ENCODE results near the gene JMJD1C. TPM values are rescaled to one million over a fixed set of nuclear protein-coding genes. Genes with fewer than 3 reads are reported as not detected.
"Not testable (repeated sequence)": the region's sequence is repeated elsewhere in the genome, so short reads cannot be mapped to it uniquely, and the experiment has no call there.

JMJD1C gene
- total and polyA plus RNA-seq, 12 donors = 14.4 to 70.4 (median 39.2) TPM

DNA sequence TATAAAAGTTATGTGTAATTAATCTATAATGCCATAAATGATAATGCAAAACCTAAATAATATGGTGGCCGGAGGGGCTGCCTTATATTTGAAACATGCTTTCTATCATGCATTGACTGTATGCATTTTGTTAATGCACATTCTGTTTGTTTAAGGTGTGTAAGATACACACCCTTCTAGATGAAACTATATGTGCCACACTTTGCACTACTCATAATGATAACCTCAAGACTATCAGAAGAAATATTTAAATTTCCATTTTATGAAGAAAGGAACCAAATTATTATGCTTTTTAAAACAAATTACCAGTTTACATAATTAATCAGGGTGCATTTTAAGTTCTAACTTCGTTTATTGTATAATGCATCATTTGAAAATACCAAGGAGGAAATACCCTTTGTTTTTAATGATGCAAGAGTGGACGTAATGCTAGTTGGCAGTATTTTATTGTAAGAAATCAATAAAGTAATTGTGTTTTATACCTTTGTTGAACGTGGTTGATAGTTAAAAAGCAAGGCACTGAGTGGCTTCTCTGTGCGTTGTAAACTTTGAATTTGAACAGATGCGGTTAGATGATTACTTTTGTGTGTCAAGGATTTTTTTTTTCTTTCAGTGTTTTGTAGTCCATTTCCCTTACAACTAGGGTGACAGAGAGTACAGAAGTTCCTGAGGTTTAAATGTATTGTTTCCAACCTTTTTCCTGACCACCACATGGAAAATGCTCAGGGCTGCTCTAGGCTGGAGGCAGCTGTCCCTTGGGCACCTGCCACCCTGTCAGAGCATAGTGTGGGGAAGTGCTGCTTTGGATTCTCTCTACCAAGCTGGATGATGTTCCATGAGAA is 311.0 kb downstream of the JMJD1C start:
- TF ChIP-seq, protein P1, sequence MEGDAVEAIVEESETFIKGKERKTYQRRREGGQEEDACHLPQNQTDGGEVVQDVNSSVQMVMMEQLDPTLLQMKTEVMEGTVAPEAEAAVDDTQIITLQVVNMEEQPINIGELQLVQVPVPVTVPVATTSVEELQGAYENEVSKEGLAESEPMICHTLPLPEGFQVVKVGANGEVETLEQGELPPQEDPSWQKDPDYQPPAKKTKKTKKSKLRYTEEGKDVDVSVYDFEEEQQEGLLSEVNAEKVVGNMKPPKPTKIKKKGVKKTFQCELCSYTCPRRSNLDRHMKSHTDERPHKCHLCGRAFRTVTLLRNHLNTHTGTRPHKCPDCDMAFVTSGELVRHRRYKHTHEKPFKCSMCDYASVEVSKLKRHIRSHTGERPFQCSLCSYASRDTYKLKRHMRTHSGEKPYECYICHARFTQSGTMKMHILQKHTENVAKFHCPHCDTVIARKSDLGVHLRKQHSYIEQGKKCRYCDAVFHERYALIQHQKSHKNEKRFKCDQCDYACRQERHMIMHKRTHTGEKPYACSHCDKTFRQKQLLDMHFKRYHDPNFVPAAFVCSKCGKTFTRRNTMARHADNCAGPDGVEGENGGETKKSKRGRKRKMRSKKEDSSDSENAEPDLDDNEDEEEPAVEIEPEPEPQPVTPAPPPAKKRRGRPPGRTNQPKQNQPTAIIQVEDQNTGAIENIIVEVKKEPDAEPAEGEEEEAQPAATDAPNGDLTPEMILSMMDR (IDR thresholded peaks at IDR 0.05) = no peak
- H3K9me3 ChIP-seq = no peaks in the 10 kb centered on the region
- peak overlapping the region in 1 of 10 donors; percentile 13 for H3K27ac ChIP-seq
- intact Hi-C loops (cut with DNase I) = loop anchor here (5.0 to 10.0 kb wide), 12 partner anchors 60 to 720 kb away; partner anchors contain the start of gene EGR2 (in 6 of the 10)
- H3K27me3 ChIP-seq = no peaks in the 10 kb centered on the region
- no peak for ATAC-seq
- no peak for DNase-seq
- peaks cover 0 to 24% (median 13%) of the 10 kb centered on the region in 9 donors for H3K4me1 ChIP-seq
- 89 to 90% methylated on average over 6 of the region's 6 CpGs for WGBS, 2 donors
- H3K4me3 ChIP-seq = no peak overlapping the region
- H3K36me3 ChIP-seq = peaks cover 0 to 60% (median 20%) of the 10 kb centered on the region in 9 donors

DNA sequence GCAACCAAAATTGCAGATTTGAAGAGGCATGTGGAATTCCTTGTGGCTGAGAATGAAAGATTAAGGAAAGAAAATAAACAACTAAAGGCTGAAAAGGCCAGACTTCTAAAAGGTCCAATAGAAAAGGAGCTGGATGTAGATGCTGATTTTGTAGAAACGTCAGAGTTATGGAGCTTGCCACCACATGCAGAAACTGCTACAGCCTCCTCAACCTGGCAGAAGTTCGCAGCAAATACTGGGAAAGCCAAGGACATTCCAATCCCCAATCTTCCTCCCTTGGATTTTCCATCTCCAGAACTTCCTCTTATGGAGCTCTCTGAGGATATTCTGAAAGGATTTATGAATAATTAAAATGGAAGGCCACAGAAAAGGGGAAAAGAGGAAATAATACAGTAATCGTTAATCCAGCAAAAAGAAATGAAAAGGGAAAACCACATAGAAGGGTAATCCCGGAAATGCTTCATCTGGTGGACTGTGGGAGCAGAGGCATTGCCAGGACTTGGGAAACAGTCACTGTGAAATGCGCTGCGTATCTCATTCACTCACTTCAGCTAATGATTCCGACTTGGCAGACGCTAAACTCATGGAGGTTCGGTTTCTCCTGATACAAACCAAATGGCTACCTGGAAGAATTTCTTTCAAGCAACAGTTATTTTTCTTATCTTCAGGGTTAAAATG is 311.8 kb downstream of the JMJD1C start:
- H3K4me3 ChIP-seq, ATAC-seq, DNase-seq, H3K9me3 ChIP-seq, H3K27ac ChIP-seq, H3K27me3 ChIP-seq: not testable (repeated sequence)
- Histone ChIP-seq H3K36me3 (peaks cover 0 to 60% (median 20%) of the 10 kb centered on the region in 9 donors), H3K4me1 (peaks cover 0 to 24% (median 13%) of the 10 kb centered on the region in 9 donors)
- 87 to 91% methylated on average over 9 of the region's 9 CpGs for WGBS, 2 donors
- intact Hi-C loops (cut with DNase I) = loop anchor here in 9 of 10 donors (5.0 to 10.0 kb wide), 7 partner anchors 59 to 719 kb away; partner anchors contain the start of gene EGR2 (in 2 of the 9)

DNA sequence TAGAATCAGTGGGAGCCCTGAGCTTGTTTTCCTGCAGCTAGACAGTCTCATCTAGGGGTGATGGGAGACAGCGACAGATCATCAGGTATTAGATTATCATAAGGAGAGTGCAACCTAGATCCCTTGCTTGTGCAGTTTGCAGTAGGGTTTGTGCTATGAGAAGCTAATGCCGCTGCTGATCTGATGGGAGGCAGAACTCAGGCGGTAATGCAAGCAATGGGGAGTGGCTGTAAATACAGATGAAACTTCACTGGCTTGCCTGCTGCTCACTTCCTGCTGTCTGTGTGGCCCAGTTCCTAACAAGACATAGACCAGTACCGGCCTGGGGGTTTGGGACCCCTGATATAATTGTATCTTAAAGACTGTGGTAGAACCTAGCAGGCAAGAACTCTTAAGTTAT is 315.0 kb downstream of the JMJD1C start:
- Histone ChIP-seq H3K9me3 (no peaks in the 10 kb centered on the region), H3K4me1 (peaks cover 0 to 22% (median 15%) of the 10 kb centered on the region in 9 donors), H3K4me3 (no peak overlapping the region), H3K36me3 (peaks cover 0 to 86% (median 20%) of the 10 kb centered on the region in 9 donors), H3K27ac (no peak overlapping the region), H3K27me3 (no peaks in the 10 kb centered on the region)
- 94 to 96% methylated on average over 4 of the region's 4 CpGs for WGBS, 2 donors
- ATAC-seq = no peak
- TF ChIP-seq, protein P1 (IDR thresholded peaks at IDR 0.05) = no peak
- intact Hi-C loops (cut with DNase I) = loop anchor here in 9 of 10 donors (5.0 to 10.0 kb wide), 7 partner anchors 56 to 716 kb away; partner anchors contain the start of gene EGR2 (in 2 of the 9)
- DNase-seq = no peak

DNA sequence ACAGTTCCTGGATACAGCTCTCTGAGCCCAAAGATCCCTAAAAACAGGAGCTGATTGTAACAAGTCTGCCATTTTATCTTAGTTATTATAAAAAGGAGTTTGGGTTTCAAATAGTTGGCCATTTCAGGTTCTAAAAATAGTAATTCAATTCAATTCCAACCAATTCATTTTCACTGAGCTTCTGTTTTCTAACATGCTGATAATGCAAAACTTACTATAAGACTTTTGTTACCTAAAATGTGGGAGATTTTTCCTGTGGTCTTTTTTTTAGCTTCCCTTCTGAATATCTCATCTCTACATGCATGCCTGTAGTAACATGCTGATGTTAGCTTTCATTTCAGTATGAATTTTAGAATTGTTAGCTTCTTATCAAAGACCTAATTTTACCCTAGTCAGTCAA is 319.3 kb downstream of the JMJD1C start:
- intact Hi-C loops (cut with DNase I) = loop anchor here in 1 of 10 donors (10.0 kb wide), 1 partner anchor 332 kb away; the partner anchor contains the start of gene EGR2
- DNase-seq (no peak), ATAC-seq (no peak)
- H3K27ac ChIP-seq = no peak overlapping the region
- H3K36me3 ChIP-seq = peaks cover 0 to 43% (median 0%) of the 10 kb centered on the region in 9 donors
- TF ChIP-seq, protein P1 (IDR thresholded peaks at IDR 0.05) = no peak
- no peak overlapping the region for H3K4me3 ChIP-seq
- H3K4me1 ChIP-seq = peaks cover 0 to 35% (median 18%) of the 10 kb centered on the region in 9 donors
- no peaks in the 10 kb centered on the region for H3K27me3 ChIP-seq
- H3K9me3 ChIP-seq = no peaks in the 10 kb centered on the region

All from heart right ventricle (tissue), 16 donors.